Stimulated activated CD4-positive, alpha-beta T cell treated with anti-CD3 and anti-CD28 coated beads, Interleukin-4, amount 100 ng/mL, for 4 hours (primary cell): ENCODE data around the gene SNX20.

ENCODE experiments used
- DNase-seq, 2 experiments: peaks; one replicate each; pipeline ENCODE4 v3.0.0-alpha.2; 2020

The SNX20 gene, protein sequence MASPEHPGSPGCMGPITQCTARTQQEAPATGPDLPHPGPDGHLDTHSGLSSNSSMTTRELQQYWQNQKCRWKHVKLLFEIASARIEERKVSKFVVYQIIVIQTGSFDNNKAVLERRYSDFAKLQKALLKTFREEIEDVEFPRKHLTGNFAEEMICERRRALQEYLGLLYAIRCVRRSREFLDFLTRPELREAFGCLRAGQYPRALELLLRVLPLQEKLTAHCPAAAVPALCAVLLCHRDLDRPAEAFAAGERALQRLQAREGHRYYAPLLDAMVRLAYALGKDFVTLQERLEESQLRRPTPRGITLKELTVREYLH

DNA sequence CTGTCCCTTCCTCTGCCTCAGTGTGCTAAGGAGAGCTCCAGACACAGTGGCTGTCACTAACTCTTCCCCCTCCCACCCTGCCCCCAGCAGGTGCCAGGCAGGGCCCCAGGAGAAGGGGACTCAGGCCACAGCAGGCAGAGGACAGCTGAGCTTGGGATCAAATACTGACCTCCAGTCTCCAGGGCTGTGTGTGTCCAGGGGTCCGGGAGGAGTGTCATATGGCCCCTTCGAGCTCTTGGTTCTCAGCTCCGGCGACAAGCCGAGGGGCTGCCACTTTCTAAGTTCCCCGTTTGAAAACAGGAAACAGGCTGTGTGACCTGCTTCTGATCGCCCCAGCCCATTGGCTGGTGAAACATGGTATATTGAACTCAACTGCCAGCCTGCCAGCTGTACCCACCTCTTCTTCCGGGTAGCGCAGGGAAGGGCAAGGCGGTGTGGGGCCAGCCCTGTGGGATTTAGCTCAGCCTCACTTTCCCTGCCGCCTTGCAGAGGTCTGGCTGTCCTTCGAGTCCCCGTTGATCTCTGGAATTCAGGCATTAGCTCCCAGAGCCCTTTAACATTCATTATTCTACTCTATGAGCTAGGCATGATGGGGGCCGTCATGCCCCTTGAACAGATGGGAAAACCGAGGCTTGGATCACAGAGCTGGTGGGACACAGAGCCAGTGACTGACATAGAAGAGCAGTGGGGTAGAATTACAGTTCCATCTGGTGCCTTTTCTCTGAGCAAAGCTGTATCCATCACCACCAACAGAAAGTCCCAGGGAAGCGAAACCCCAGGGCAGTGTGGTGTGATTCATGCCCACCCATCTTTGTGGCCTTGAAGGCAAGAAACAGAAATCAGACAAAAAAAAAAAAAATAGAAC lies at the start of gene SNX20:
Gene SNX20 (minus strand): TSS at position 292 of the 865 bp plus-strand sequence. CDS start 3,786 bp downstream, outside the sequence.
- peak; percentile 47 to 69 for DNase-seq

DNA sequence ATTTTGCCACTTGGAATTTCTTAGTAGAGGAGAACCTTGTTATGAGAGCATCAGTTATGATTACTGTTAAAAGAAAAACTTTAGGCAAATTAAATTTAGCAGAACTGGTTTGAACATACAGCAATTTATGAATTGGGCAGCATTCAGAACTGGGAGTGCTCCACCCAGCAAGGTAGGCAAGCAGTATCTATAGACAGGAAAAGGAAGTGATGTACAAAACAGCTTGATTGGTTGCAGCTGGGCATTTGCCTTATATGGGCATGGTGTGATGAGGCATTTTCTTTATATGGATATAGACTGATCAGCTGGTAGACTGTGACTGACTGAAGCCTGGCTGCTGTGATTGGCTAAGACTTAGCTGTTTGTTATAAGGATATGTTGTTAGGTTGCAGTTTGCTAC lies 43.2 kb upstream of the SNX20 start:
- DNase-seq: no peak

DNA sequence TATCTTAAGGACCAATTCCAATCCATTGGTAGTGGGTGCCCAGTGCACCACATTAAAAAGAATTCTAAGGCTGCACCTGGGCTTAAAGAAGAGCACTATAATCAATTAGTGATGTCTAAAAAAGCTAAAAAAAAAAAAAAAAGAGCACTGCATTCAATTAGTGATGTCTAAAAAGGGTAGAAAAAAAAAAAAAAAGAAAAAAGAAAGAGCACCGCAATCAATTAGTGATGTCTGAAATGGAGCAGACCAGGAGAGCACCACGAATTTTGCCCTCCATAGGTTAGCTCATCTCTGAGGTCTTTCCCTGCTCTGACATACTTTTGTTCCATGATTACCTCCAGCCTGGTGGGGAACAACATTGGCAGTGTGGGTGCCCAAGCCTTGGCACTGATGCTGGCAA lies 41.8 kb upstream of the SNX20 start:
- no peak for DNase-seq

DNA sequence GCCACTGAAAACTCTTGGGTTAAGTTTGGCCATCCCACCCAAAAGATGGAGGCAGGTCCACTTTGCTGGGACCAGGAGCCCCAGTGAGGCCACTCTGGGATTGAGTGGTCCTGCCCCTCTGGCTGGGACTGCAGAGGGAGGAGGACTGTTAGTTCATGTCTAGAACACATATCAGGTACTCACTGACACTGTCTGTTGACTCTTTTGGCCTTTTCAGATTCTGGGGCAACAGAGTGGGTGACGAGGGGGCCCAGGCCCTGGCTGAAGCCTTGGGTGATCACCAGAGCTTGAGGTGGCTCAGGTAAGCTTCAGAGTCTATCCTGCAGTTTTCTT lies 41.3 kb upstream of the SNX20 start:
- DNase-seq: no peak

DNA sequence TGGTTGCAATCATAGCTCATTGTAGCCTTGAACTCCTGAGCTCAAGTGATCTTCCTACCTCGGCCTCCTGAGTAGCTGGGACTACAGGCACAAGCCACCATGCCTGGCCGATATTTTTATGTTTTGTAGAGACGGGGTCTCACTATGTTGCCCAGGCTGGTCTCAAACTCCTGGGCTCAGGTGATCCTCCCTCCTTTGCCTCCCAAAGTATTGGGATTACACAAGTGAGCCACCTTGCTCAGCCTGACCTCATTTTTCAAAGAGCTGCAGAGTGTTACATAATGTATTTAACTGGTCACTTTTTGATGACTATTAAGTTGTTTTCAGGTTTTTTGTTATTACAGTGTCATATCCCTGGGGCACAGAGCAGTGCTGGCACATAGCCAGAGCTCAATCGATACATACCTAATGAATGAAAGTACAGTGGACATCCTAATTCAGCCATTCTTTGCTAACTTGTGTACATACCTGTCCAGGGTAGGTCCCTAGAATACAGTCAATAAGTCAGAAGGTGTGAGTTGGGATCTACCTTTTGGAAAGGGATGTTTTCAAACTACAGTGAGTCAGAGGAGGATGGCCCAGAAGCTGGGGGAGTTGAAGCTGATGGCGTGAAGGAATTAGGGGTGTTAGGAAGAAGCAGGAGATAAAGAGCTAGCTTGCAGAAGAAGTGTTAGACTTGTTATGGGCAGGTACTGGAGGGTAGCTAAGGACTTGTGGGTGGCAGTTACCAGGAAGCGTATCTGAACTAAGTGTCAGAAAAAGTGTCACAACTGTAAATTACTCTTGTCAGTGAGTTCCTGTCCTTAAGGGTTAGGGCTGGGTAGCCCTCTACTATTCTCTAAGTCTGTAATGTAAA lies 40.7 kb upstream of the SNX20 start:
- DNase-seq: no peak

DNA sequence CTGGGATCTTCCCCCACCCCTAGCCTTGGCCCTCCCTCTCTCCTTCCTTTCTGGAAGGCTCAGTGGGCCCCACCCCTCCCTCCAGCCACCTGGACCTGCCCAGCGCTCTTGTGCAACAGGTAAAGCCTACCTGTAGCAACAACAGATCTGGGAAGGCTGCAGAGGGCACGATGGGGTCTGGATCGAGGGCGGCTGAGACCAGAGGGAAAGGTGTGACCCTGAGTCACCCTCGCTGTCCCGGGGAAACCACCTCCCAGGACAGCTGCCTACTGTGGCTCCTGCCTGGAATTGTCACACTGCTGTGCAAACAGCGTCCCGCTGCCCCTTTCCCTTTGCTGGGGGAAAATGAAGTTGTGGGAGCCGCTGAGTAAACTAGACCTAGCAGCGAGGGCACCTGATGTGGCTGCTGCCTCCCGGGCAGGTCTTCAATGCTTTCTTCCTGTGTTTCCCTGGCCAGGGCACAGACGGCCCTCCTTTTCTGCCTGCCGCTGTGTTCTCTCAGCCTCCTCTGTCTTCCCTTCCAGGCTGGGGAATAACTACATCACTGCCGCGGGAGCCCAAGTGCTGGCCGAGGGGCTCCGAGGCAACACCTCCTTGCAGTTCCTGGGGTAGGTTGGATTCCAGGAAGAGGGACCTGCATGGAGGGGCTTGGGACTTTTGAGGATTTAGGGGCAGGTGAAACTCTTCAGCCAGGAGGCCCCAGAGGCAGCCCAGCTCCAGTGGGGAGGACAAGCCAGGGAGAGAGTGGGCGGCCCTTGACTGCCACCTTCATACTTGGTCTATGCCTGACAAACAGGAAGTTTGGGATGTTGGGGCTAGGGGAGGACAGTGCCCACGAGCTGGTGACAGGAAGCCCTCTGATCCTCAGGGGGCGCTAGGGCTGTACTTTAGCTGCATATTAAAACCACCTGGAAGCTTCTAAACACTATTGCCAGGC lies 38.6 kb upstream of the SNX20 start:
- DNase-seq: no peak

DNA sequence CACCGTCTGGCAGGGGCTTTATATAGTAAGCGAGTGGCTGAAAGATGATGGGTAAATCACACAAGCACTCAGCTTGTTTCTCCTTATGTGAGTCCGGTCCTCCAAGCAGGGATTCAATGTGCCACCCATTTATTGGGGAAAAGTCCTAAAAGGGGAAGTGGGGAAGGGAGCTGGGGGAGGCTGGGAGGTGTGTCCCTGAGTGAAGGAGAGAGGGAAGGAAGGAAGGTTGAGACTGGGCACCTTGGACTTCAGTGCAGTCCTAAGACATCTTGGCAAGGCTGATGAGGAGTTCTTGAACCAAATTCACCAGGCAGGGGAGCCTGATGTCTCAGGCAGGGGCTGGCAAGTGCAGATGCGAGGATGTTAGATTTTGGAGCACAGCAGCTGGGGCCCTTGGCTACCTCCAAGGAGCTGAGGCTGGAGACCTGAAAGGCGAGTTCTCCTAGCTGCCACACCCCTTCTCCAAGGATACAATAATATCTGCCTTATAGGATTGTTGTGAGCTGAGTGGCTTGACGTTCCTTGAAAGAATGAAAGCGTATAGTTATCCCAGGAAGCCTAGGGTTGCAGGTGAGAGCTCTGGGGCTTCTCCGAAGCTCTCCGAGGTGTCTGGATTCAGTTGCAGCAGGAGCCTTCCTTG lies 37.8 kb upstream of the SNX20 start:
- no peak for DNase-seq

DNA sequence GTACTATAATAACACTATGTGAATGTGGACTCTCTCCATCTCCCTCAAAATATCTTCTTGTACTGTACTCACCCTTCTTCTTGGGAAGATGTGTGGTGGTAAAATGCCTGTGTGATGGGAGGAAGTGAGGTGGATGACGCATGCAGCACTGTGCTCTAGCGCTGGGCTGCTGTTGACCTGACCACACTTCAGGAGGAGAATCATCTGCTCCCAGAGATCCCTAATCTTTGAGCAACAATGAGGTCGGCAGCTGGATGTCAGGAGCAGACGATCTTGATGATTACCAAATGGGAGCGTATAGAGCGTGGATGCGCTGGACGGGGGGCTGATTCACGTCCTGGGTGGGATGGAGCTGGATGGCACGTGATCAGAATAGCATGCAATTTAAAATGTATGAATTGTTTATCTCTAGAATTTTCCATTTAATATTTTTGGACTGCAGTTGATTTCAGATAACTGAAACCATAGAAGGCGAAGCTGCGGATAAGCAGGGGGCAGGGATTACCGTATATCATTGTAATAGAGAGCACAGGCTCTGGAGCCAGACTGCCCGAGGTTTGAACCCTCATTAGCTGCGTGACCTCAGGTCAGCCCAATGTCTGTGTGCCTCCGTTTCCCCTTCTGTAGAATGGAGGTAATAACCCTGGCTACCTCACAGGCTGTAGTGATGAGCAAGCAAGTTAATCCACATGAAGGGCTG lies 37.1 kb upstream of the SNX20 start:
- DNase-seq: no peak

DNA sequence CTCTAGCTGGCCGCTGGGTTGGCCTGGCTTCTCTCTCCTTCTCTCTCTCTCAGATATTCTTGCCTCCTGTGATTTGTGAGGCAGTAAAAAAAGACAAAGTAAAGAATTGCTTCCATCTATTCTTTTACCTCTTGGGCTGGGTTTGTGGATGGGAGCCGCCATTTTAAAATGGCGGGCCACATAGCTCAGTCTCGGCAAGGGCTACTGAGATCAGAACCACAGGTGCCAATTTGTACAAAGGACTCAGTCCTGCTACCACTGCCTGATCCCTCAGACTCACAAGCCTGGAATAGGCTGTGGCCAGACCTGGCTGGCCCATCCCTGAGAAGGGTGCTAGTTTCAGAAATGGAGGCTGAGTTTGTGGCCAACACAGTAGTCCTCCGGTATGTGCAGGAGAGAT lies 36.4 kb upstream of the SNX20 start:
- no peak for DNase-seq

DNA sequence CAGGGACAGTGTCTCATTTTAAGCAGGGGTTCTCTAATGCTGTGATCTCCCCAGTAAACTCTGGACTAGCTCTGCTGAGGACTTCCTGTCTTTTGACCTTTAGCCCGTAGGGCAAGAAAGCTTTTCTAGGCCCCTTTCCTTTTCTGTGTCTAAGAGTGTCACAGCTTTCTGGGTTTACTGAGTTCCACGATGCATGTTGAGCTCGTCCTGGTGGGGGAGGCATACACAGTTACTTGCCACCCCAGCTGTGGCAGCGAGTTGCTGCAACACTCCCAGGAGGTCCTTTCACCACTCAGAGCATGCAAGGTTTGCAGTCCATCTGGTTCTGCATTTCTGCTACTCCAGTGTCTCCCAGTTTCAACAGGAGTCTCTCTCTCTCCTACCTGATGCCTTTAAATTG lies 36.0 kb upstream of the SNX20 start:
- no peak for DNase-seq

DNA sequence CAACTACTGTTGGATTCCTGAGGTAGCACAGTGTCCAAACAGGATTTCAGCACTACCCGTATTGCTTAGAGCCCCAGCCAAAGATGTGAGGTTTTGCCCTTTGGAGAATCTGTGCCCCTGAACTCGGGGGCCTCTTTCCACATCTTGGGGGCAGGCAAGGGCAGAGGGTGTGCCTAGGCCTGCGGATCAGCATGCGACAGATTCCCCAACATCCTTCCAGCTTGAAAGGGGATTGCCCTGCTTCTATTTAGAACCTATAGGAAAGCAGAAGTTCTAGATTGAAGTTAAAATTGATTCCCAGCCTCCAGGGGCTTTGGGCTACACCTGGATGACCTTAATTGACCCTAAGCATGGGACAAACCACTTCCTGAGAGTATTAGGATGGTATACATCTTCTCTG lies 31.8 kb upstream of the SNX20 start:
- DNase-seq: no peak

DNA sequence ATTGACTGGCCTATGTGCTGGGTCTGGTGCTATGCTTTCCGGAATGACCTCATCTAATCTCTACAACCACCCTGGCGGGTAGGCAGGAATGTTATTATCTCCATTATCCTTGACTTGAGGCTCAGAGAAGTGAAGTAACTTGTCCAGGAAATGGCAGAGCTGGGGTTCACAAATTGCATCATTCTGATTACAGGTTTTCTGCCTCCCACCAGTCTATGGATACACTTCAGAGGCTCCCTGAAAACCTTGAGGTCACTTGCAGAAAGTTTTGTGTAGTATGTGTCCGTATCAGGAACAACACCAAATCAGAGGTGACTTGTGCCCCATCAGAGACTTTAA lies 31.4 kb upstream of the SNX20 start:
- DNase-seq: no peak

DNA sequence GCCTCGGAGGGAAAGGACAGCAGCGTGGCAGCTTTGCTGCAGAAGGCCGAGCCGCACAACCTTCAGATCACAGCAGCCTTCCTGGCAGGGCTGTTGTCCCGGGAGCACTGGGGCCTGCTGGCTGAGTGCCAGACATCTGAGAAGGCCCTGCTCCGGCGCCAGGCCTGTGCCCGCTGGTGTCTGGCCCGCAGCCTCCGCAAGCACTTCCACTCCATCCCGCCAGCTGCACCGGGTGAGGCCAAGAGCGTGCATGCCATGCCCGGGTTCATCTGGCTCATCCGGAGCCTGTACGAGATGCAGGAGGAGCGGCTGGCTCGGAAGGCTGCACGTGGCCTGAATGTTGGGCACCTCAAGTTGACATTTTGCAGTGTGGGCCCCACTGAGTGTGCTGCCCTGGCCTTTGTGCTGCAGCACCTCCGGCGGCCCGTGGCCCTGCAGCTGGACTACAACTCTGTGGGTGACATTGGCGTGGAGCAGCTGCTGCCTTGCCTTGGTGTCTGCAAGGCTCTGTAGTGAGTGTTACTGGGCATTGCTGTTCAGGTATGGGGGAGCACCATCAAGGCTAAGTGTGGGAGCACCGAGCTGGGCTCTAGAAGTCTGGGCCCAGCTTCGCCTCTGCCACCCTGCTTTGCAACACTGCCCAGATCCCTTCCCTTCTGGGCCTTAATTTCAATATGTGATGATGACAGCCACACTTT lies 30.9 kb upstream of the SNX20 start:
- no peak for DNase-seq

DNA sequence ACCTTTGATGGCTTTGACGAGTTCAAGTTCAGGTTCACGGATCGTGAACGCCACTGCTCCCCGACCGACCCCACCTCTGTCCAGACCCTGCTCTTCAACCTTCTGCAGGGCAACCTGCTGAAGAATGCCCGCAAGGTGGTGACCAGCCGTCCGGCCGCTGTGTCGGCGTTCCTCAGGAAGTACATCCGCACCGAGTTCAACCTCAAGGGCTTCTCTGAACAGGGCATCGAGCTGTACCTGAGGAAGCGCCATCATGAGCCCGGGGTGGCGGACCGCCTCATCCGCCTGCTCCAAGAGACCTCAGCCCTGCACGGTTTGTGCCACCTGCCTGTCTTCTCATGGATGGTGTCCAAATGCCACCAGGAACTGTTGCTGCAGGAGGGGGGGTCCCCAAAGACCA lies 29.9 kb upstream of the SNX20 start:
- DNase-seq: no peak

DNA sequence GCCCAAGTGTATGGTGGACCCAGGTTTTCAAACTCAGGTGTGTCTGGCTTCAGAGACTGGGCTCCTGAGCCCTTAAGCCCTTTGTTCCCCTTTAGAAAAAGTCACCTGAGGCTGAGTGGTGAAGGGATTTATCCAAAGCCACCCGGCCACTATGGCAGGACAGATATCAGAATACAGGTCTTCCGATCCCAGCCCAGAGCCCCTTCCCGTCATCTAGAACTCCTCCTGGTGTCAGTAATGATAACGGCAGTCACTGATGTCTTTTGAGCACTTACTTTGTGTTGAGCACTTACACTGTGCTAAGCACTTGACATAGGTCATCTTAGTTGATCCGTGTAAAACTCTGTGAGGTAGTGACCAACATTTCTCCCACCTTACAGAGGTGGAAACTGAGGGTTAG lies 28.9 kb upstream of the SNX20 start:
- no peak for DNase-seq

DNA sequence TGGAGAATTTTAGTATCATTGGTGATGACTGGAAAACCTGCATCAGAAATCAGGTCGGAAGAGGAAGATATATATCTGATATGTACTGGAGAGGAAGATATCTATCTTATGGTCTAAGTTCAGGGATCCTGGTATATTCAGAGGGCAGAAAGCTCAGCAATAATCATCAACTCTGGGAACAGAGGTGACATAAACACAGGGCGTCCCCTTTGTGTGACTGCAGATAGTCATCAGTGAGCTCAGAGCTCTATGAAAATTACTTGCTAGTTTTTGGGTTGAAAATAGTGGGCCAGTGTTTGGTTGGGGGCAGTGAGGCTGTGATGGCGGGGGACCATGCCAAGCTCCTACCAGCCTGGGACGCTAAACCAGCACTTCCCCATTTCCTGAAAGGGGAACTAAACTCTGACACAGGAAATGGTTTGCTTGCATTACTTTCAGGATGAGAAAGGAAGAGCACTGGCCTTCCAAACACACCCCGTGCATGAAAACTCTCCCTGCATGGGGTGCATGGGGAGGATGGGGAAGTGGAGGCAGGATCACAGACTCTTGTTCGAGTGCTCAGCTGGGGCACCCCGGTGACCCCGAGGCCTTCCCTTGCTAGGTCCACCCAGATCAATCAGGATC lies 28.1 kb upstream of the SNX20 start:
- no peak for DNase-seq

DNA sequence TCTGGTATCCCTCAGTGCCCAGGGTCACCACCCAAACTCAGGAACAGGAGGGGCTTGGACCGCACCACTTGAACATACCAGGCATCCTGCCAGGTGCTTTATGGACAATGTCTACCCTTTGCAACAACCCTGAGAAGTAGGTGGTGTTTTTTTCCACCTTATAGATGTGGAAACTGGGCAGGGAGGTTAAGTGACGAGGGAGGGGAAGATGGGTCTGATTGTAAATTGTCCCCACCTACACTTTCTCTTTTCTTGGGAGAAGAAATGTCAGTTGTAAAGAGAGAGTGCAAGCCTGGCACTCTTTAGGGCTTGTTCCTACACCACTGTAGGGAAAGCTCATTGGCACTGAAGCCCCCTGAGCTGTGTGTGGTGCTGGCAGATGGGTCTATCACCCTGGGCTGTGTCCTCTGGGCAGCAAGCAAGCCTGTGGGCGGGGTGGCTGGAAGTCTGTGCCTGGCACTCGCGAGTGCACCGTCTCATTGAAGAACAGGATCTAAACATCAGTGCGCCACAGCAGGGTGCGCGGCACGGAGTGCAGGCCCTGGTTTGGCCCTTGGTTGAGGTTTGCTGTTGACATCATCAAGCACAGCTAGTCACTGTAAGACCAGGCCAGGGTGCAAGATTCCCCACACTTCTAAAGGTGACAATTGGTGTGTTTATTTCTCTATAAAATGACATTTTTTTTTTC lies 27.4 kb upstream of the SNX20 start:
- peak; percentile 20 to 28 for DNase-seq

DNA sequence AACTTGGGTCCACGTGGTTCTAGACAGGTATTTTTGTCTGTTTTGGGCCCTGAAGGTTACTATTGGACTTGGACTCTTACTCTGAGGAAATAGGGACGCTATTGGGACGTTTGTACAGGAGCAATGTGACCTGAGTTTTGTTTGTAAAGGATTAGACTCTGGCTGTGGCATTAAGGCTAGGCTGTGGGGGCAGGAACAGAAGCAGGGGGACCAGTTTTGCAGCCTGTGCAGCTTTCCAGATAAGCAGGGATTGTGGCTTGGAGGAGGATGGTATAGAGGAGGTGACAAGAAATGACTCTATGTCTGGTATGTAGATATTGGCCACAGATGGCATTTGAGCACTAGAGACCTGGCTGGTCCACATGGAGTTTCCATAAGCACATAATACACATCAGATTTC lies 25.1 kb upstream of the SNX20 start:
- no peak for DNase-seq

DNA sequence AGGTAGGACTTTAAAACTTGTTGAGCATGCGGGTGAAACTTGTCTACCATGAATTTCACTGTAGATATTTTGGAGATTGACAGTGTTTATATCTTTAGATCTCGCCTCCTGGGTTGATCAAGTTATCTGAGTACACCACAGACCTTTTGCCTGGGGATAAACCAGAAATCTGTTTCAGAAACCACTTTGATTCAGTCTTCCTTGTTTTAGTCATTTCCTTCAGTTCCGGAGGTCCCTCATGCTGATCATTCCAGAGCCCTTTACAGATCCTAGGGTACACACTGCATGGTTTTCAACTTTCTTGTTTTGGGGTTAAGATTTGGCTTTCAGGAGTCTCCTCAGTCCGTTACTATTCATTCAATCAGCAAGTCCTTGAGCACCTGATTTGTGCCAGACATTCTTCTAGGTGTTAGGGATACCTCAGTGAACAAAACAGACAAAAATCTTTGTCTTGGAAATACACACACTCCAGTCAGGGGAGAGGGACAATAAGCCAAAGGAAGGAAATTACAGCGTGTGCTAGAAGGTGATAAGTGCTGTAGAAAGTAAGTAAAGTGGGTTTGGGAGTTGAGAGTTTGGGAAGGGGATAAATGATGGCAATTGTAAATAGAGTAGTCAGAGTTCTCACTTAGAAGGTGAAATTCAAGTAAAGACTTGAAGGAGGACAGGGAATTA lies 24.5 kb upstream of the SNX20 start:
- DNase-seq: no peak
